ENCODE data around the gene UBAC1.

GRCh38 chr9:135968601-135969000 is 7.4 kb upstream of the UBAC1 start:
- TF ChIP-seq EZH2 (IDR thresholded peaks at IDR 0.05; ENCODE audit: borderline replicate concordance, low read depth, low read length, poor library complexity, severe bottlenecking): no peak
- no peak for TF ChIP-seq CTCF (conservative IDR thresholded peaks at IDR 0.05; ENCODE audit: low read depth, low read length)
